ENCODE measurements around the gene SLC15A4.

DNA sequence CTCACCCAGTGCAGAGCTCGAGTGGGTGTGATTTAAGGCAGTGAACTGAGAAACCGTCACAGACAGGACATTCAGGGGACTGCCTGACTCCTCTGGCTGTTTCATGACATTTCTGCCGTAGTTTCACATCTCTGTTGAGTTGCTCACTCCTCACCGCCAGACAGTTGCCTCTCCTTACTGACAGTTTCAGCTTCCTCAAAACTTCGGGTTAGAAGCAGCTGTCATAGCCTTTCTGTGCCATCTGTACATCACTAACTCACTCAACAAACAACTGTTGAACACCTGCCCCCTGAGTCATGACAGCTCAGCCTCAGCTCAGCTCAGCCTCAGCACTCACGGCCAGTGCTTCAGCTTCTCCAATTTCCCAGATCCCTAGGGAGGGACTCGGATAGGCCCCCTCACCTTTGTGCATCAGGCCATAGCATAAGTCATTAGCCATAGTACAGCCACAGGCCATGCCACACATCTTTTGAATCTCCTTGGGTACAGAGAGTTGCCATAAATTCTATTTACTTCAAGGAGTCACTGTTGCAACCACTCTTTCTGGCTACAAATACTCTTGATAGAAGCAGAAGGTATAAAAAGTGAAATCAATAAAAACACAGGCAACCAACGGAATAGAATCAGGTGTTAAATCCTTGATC, 6.2 kb upstream of the SLC15A4 start:
- TF ChIP-seq CTCF (conservative IDR thresholded peaks at IDR 0.05) (no peak), EZH2 (IDR thresholded peaks at IDR 0.05; ENCODE audit: low read depth) (no peak)
